Tibial nerve (tissue), 4 donors: Measurements from ENCODE around the gene HINT2.

Source experiments
- CTCF ChIP-seq, 5 experiments: fragments of 200-600 bp in 3 of 5; fragments of 450-650 bp in 2 of 5; sonication (generic) in 3 of 5; IDR thresholded peaks; one replicate each; pipeline ENCODE4 v1.5.1; 2016 to 2019; ENCODE audit warnings: antibody characterized with exemption in 5 of 5, mild to moderate bottlenecking in 3 of 5, moderate library complexity in 2 of 5
- EP300 ChIP-seq, 2 donors: sonication (generic); formaldehyde crosslinking; IDR thresholded peaks; one replicate each; pipeline ENCODE4 v1.6.1; 2017; ENCODE audit warnings: antibody characterized with exemption in 2 of 2, mild to moderate bottlenecking in 1 of 2
- POLR2A ChIP-seq, 2 donors: fragments of 450-650 bp; IDR thresholded peaks; one replicate each; pipeline ENCODE4 v1.6.1; 2017; ENCODE audit warnings: antibody characterized with exemption in 2 of 2, mild to moderate bottlenecking in 2 of 2, moderate library complexity in 2 of 2

- TF ChIP-seq CTCF (IDR thresholded peaks at IDR 0.05) (no peak), EP300 (IDR thresholded peaks at IDR 0.05) (no peak), POLR2A (IDR thresholded peaks at IDR 0.05) (no peak)
Measured at GRCh38 chr9:35820076-35820475, 5.2 kb upstream of the HINT2 start.
